ENCODE results near the gene TMEM72.

GRCh38 chr10:44898665-44899064, 12.5 kb upstream of the TMEM72 start:
- TF ChIP-seq, protein P1, sequence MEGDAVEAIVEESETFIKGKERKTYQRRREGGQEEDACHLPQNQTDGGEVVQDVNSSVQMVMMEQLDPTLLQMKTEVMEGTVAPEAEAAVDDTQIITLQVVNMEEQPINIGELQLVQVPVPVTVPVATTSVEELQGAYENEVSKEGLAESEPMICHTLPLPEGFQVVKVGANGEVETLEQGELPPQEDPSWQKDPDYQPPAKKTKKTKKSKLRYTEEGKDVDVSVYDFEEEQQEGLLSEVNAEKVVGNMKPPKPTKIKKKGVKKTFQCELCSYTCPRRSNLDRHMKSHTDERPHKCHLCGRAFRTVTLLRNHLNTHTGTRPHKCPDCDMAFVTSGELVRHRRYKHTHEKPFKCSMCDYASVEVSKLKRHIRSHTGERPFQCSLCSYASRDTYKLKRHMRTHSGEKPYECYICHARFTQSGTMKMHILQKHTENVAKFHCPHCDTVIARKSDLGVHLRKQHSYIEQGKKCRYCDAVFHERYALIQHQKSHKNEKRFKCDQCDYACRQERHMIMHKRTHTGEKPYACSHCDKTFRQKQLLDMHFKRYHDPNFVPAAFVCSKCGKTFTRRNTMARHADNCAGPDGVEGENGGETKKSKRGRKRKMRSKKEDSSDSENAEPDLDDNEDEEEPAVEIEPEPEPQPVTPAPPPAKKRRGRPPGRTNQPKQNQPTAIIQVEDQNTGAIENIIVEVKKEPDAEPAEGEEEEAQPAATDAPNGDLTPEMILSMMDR (IDR thresholded peaks at IDR 0.05; ENCODE audit: poor library complexity, severe bottlenecking): no peak
- TF ChIP-seq RAD21 (conservative IDR thresholded peaks at IDR 0.05) (no peak), TAF1 (IDR thresholded peaks at IDR 0.05; ENCODE audit: low read depth) (no peak)

Data from neural cell (in vitro differentiated cells).